ENCODE measurements around the gene TAPBP. TPM values are rescaled to one million over a fixed set of nuclear protein-coding genes. Genes with fewer than 3 reads are reported as not detected.
"Not testable (repeated sequence)": the region's sequence is repeated elsewhere in the genome, so short reads cannot be mapped to it uniquely, and the experiment has no call there.

The TAPBP gene
- total RNA-seq, 1 donor: 125 TPM

DNA sequence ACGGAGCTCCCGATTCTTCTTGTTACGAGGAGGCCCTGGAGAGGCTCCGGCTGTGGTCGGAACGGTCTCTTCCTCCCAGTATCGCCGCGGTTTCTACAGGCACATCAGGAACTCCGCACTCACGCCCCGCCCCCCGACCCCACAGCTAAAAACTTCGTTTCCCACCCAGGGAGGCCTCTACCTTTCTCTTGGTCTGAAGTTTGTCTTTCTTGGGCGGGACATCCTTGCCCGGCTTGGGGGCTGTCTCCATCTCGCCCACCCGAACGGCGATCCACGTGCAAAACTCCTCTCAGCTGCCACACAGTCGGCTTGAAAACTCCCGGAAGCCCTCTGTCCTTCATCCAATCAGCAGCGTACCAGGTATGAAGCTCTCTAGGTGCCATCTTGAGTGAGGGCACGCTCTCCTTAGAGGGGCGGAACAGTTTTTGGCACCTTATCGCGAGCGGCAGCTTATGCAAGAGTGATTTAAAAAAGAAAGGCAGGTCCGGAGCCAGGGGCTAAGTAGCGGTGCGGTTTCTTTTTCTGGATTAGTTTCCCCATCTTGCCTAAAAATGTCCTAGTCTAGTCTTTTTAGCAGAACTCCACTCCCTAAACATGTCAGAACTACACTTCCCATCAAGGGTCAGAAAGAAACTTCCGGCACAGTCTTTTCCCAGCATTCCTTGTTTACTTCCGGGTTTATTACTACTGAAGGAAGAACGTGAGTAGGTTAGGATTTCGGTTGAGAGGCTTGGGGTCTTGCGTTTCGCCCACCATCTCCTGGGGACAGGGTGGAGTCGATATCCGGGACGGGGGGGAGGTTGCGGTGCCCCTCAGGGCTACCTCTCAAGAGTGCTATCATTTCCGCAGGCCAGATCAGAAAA lies 24.7 kb downstream of the TAPBP start, which contains the start of the genes PFDN6 and WDR46:
PFDN6 (plus strand) TSS at position 681 of the 863 bp plus-strand sequence. CDS start 256 bp downstream, outside the sequence.
WDR46 (minus strand) TSS at position 319 of the 863 bp plus-strand sequence; CDS start at position 250, 69 bp downstream.
- TF ChIP-seq, protein P1, sequence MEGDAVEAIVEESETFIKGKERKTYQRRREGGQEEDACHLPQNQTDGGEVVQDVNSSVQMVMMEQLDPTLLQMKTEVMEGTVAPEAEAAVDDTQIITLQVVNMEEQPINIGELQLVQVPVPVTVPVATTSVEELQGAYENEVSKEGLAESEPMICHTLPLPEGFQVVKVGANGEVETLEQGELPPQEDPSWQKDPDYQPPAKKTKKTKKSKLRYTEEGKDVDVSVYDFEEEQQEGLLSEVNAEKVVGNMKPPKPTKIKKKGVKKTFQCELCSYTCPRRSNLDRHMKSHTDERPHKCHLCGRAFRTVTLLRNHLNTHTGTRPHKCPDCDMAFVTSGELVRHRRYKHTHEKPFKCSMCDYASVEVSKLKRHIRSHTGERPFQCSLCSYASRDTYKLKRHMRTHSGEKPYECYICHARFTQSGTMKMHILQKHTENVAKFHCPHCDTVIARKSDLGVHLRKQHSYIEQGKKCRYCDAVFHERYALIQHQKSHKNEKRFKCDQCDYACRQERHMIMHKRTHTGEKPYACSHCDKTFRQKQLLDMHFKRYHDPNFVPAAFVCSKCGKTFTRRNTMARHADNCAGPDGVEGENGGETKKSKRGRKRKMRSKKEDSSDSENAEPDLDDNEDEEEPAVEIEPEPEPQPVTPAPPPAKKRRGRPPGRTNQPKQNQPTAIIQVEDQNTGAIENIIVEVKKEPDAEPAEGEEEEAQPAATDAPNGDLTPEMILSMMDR (IDR thresholded peaks at IDR 0.05; ENCODE audit: insufficient read depth, low read depth, low read length): no peak
- peak; percentile 92 for DNase-seq (ENCODE audit: low read depth)
- H3K4me3 ChIP-seq (ENCODE audit: low read depth, low read length): peak within 1 kb of the TSS; percentile 93

GRCh38 chr6:33288141-33288920 lies 25.5 kb downstream of the TAPBP start:
- TF ChIP-seq, protein P1 (IDR thresholded peaks at IDR 0.05; ENCODE audit: insufficient read depth, low read depth, low read length): no peak
- H3K4me3 ChIP-seq (ENCODE audit: low read depth, low read length): peak overlapping the region; percentile 93
- no peak for DNase-seq (ENCODE audit: low read depth)

- H3K4me3 ChIP-seq (ENCODE audit: low read depth, low read length): no peak overlapping the region
- DNase-seq (ENCODE audit: low read depth): no peak
- TF ChIP-seq, protein P1 (IDR thresholded peaks at IDR 0.05; ENCODE audit: insufficient read depth, low read depth, low read length): no peak
Observed at GRCh38 chr6:33286946-33287914, 26.6 kb downstream of the TAPBP start.

DNA sequence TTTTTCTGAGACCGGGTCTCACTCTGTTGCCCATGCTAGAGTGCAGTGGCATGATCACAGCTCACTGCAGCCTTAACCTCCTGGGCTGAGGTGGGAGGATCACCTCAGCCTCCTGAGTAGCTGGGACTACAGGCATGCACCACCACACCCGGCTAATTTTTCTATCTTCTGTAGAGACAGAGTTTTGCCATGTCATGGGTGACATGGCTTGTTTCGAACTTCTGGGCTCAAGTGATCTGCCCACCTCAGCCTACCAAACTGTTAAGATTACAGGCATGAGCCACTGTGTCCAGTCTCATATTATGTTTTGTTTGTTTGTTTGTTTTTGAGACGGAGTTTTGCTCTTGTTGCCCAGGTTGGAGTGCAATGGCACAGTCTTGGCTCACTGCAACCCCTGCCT lies 28.7 kb downstream of the TAPBP start:
- not testable (repeated sequence) for DNase-seq (ENCODE audit: low read depth); H3K4me3 ChIP-seq (ENCODE audit: low read depth, low read length)

GRCh38 chr6:33280539-33280938 lies 33.3 kb downstream of the TAPBP start:
- no peak for DNase-seq (ENCODE audit: low read depth)
- no peak overlapping the region for H3K4me3 ChIP-seq (ENCODE audit: low read depth, low read length)
- TF ChIP-seq, protein P1 (IDR thresholded peaks at IDR 0.05; ENCODE audit: insufficient read depth, low read depth, low read length): no peak

- no peak overlapping the region for H3K4me3 ChIP-seq (ENCODE audit: low read depth, low read length)
- TF ChIP-seq, protein P1 (IDR thresholded peaks at IDR 0.05; ENCODE audit: insufficient read depth, low read depth, low read length): peak; percentile 60
- peak; percentile 47 for DNase-seq (ENCODE audit: low read depth)
Observed at GRCh38 chr6:33279971-33280511, 33.8 kb downstream of the TAPBP start.

Data from fibroblast of villous mesenchyme (primary cell).